Kidney epithelial cell (primary cell): ENCODE results near the gene ERCC6L. TPM values are rescaled to one million over a fixed set of nuclear protein-coding genes. Genes with fewer than 3 reads are reported as not detected.

Experiments
- DNase-seq: peaks from one replicate; pipeline ENCODE4 v3.0.0-alpha.2; 2010; ENCODE audit warnings: low read depth
- H3K27me3 ChIP-seq: 2 replicates; pipeline ENCODE4 v1.6.0; 2011; ENCODE audit warnings: low read length; ENCODE audit not compliant: control insufficient read depth, insufficient read depth
- H3K36me3 ChIP-seq: 2 replicates; pipeline ENCODE4 v1.5.1; 2011; ENCODE audit warnings: low read length; ENCODE audit not compliant: control insufficient read depth, insufficient read depth
- H3K4me3 ChIP-seq: 2 replicates; pipeline ENCODE4 v1.5.1; 2011; ENCODE audit warnings: low read depth, mild to moderate bottlenecking, control low read depth, low read length
- total RNA-seq: library from RNA; depleted of rRNA; stranded (reverse); fragments of >200 nt; gene quantifications from 2 replicates; pipeline ENCODE4 v1.2.3, GENCODE V29; 2015
- TF ChIP-seq, protein P1 (sequence below): IDR thresholded peaks from 2 replicates; pipeline ENCODE4 v1.5.1; 2011; ENCODE audit warnings: mild to moderate bottlenecking, moderate library complexity, low read length, control low read depth, inconsistent platforms; ENCODE audit not compliant: insufficient read depth, poor library complexity, severe bottlenecking

ERCC6L gene
- total RNA-seq, 1 donor from 2014 or later: 0.92 TPM

DNA sequence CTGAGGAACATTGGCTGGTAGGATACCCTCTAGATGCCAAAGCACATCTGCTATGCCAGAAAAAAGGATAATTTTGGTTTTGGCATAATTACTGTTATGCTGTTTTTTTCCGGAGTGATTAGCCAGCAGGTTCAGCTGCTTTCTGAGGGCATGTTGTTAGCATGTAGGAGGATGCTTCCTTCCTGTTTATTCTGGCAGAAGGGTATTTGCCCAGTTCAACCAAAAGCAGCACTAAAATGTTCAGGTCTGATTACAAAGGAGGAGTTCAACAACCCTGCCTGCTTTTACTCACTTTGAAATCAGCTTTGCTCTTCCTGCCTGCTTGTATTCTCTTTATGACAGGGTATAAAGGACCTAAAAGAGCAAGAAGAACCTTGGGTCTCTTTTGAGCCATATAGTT lies 21.9 kb downstream of the ERCC6L start:
- no peaks in the 10 kb centered on the region for H3K27me3 ChIP-seq
- TF ChIP-seq, protein P1, sequence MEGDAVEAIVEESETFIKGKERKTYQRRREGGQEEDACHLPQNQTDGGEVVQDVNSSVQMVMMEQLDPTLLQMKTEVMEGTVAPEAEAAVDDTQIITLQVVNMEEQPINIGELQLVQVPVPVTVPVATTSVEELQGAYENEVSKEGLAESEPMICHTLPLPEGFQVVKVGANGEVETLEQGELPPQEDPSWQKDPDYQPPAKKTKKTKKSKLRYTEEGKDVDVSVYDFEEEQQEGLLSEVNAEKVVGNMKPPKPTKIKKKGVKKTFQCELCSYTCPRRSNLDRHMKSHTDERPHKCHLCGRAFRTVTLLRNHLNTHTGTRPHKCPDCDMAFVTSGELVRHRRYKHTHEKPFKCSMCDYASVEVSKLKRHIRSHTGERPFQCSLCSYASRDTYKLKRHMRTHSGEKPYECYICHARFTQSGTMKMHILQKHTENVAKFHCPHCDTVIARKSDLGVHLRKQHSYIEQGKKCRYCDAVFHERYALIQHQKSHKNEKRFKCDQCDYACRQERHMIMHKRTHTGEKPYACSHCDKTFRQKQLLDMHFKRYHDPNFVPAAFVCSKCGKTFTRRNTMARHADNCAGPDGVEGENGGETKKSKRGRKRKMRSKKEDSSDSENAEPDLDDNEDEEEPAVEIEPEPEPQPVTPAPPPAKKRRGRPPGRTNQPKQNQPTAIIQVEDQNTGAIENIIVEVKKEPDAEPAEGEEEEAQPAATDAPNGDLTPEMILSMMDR: no peak

DNA sequence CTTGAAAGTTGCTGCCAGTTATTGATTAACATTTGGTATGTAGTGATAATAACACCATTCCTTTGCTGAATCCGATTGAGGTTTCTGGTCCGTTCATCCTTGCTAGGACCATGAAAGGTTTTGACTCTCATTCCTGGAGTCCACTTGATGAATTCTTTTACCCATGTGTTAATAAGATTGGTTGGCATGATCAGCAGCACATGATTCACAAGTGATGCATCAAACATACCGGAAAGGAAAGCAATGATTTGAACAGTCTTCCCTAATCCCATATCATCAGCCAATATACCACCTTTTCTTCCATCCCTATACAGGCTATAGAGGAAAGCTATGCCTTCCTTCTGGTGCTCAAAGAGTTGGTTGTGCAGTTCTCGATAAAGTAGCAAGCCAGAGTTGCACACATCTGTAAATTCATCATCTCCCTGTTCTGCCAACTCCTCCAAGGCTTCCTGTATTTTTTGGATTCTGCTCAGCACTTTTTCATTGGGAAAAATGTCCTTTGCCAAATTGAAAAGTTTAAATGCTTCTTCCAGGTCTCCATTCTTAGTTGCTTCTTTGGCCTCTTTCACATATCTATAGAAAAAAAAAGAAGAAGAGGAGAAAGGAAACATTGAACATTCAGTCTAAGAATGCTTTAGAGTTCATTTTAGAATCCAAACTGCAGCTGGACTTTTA lies 30.6 kb downstream of the ERCC6L start:
- Histone ChIP-seq H3K27me3 (no peaks in the 10 kb centered on the region), H3K36me3 (no peaks in the 10 kb centered on the region), H3K4me3 (no peak overlapping the region)
- TF ChIP-seq, protein P1: no peak
- DNase-seq: no peak

More for the DNA sequence above, 21.9 kb downstream of the ERCC6L start:
- Histone ChIP-seq H3K36me3 (no peaks in the 10 kb centered on the region), H3K4me3 (no peak overlapping the region)
- no peak for DNase-seq

DNA sequence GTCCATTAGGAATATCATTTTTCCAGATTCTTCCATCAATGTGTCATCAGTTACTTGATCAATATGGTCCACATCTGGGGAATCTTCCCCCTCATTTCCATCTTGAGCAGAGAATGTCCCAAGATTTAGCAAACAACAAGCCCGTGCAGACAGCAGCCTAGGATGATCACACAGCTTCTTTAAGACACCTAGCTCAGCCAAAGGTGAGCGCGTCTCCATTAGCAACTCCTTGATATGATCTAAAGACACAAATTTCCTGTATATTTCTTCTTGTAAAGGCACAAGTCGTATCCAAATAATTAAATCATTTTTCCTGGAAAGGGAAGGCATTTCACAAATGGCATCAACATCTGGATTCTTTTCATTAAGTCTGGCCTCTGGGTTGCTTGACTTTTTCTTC lies 31.5 kb downstream of the ERCC6L start:
- Histone ChIP-seq H3K4me3 (no peak overlapping the region), H3K36me3 (no peaks in the 10 kb centered on the region), H3K27me3 (no peaks in the 10 kb centered on the region)
- TF ChIP-seq, protein P1: no peak
- no peak for DNase-seq

DNA sequence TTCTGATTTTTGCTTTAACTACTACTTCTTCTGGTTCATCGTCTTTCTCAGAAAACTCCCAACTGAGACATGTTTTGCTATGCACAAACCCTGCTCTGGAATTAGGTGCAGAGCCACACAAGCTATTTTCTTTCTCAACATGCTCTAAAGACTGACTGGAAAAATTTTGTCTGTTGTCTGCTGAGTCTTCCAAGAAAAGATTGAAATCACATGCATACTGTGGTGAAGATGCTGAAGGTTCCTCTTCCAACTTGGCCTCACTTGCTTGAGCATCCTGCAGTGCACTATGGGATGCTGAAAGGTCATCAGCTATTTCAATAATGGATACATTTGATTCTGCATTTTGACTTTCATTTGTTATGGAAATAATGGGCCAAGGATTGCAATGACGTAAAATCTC lies 33.1 kb downstream of the ERCC6L start:
- Histone ChIP-seq H3K27me3 (no peaks in the 10 kb centered on the region), H3K36me3 (no peaks in the 10 kb centered on the region), H3K4me3 (no peak overlapping the region)
- TF ChIP-seq, protein P1: no peak
- DNase-seq: no peak

DNA sequence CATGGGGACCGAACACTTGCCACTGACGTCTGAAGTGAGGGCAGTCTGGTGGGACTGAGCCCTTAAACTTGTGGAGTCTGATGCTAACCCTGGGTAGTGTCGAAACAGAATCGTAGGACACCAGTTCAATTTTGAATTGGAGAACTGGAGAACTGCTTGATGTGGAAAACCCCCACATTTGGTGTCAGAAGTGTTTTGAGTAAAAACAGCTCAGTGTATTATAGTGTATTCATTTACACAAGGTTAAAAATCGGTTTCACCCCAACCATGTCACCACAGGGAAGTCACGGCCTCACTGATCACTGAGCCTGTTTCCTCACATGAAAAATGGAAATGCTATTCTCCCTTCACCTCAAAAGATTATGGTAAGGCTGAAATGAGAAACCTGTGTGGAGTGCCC lies 35.4 kb downstream of the ERCC6L start:
- Histone ChIP-seq H3K36me3 (no peaks in the 10 kb centered on the region), H3K27me3 (no peaks in the 10 kb centered on the region), H3K4me3 (no peak overlapping the region)
- TF ChIP-seq, protein P1: no peak
- no peak for DNase-seq
